Non-pigmented ciliary epithelial cell (primary cell): ENCODE data around the gene RNFT1.
A peak's percentile ranks its signal among the peaks of the same experiment; 100 is the strongest.
"Not testable (repeated sequence)": the region's sequence is repeated elsewhere in the genome, so short reads cannot be mapped to it uniquely, and the experiment has no call there.

ENCODE experiments used
- DNase-seq: peaks from one replicate; pipeline ENCODE4 v3.0.0-alpha.2; 2010; ENCODE audit warnings: low read depth

Gene RNFT1, protein sequence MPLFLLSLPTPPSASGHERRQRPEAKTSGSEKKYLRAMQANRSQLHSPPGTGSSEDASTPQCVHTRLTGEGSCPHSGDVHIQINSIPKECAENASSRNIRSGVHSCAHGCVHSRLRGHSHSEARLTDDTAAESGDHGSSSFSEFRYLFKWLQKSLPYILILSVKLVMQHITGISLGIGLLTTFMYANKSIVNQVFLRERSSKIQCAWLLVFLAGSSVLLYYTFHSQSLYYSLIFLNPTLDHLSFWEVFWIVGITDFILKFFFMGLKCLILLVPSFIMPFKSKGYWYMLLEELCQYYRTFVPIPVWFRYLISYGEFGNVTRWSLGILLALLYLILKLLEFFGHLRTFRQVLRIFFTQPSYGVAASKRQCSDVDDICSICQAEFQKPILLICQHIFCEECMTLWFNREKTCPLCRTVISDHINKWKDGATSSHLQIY

DNA sequence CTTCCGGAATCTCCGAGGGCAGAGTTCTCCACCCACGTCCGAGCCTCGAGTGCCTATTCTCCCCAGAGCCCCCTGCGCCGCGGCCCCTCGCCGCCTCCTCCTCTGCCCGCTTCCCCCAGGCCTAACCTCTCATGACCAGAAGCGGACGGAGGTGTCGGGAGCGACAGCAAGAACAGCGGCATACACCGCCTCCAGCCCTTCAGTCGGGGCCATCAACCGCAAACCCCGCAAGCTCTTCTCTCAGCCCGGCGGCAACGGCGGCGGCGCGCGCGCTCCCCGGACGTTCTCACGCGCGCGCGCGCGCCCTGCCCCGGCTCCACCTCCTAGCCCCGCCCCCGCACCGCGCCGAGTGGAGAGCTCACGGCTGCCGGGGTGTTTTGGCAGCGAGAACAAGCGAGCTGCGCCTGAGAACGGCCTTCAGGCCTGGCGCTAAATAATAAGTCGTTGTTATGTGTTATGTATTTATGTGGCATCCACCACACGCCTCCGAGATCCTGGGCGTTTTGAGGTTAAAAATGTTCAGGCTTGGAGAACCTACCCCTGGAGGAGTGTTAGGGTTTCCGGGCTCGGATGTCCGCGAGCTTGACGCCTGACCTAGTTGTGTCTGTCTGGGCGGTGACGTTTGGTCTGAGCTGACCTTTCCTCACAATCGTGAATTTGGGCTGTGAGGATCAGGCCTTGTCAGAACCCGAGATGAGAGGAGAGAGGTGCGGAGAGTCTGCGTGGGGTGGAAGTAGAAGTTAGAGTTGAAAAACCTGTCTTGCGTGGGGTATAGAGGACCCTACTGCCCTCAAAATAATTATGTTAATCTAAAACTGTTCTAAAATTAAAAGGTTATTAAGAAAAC lies at the start of gene RNFT1:
RNFT1 (minus strand) TSS at position 259 of the 847 bp plus-strand sequence; CDS start at position 182, 77 bp downstream.
- DNase-seq, result peak; percentile 30

DNA sequence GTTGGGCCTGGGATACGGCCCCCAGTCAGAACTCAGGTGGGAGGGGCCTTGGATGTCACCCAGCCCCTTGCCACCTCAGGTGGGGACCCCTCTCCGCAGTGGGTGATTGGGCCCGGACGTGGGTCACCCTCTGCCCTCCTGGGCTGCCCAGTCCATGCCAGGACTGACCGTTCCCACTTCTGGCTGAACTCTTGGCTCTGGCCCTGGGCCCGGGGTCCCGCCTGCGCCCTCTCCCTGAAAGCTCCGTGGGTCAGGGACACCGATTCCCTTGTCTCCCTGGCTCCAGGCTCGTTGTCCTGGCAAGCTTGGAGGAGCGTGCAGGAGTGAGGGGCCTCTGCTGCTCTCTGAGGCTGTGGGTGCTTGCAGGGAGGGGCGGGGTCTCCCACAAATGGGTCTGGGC lies 44.8 kb upstream of the RNFT1 start:
- not testable (repeated sequence) for DNase-seq

DNA sequence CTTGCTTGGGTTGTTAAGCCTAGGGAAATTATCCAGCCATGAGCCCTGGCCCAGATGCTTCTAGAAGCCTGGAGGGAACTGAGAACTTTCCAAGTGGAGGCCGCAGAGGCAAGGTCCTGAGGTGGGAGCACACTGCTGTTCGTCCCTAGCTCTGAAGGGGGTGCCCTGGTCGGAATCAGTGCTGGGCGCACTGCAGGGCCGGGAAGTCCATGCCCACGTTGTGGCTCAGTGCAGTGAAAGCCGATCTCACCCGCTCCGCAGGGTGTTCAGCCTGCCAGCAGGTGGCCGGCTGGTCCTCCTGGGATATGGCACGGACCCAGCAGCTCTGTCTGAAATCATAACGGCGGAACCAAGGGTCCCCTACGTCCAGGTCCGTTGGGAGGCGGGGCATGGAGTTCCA lies 43.8 kb upstream of the RNFT1 start:
- not testable (repeated sequence) for DNase-seq

DNA sequence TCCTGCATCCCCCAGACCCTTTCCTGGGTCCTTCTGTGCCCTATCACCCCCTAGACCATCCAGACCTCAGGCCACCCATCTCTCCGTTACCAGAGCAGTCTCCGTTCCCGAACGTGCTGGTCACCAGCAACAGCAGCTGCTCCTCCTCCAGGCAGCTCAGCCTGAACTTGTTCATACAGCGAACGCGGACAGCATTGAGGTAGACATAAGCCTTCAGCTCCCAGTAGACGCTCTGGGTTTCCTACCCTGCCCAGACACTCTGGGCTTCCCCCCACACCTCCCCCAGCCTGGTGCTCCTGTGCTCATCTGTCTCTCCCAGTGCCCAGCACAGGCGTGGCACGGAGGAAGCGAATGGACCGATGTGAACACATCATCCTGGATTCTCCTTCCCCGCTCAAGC lies 41.6 kb upstream of the RNFT1 start:
- DNase-seq, result no peak

DNA sequence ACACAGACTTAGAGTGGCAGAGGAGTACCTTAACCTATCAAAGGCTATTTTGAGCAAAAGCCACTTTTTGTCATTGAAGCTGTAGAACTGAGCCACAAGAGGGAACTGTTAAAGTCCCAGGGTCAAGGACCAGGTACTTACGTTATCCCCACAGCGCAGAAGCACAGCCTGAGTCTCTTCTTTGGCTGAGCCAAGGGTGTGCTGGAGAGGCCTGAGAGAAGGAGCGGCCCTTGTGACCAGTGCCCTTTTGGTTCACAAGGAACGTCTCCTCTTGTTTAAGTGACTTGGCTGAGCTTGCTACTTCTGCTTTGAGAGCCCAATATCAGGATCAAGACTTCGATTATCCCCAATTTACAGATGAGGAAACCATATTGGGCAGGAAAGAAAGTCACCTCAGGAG lies 40.0 kb upstream of the RNFT1 start:
- not testable (repeated sequence) for DNase-seq

DNA sequence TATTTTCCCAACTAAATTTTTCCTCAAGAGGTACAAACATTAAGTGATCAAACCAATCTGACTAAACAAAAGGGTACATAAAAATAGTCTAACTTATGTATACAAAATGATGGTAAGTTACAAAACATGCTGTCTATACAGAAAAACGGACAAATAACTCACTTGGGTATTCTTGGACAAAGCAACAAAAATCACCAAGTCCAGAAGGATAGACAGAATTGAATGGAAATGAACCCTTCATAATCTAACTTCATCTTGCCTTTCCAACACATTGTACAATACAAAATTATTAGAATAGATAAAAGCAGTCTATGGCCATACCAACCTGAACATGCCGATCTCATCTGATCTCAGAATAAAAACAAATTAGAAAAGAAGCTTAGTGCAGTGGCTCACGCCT lies 37.9 kb upstream of the RNFT1 start:
- DNase-seq, result not testable (repeated sequence)

DNA sequence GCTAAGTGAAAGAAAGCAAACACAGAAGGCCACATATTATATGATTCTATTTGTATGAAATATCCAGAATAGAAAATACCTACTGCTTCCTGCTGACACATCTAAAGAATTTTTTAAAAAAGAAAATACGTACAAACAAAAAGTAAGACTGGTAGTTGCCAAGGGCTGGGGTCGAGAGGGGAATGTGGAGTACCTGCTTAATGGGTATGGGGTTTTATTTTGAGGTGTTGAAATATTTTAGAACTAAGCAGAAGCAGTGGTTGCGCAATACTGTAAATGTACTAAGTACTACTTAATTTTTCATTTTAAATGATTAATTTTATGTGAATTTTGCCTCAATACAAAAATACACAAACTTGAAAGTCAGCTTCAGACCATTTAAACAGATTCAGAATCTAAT lies 32.1 kb upstream of the RNFT1 start:
- DNase-seq, result not testable (repeated sequence)

DNA sequence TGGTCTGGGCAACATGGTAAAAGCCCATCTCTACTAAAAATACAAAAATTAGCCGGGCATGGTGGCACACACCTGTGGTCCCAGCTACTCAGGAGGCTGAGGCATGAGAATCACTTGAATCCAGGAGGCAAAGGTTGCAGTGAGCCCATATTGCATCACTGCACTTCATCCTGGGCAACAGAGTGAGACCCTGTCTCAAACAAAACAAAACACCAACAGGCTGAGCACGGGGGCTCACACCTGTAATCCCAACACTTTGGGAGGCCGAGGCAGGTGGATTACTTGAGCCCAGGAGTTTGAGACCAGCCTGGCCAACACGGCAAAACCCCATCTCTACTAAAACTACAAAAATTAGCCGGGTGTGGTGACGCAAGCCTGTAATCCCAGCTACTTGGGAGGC lies 10.6 kb upstream of the RNFT1 start:
- not testable (repeated sequence) for DNase-seq

DNA sequence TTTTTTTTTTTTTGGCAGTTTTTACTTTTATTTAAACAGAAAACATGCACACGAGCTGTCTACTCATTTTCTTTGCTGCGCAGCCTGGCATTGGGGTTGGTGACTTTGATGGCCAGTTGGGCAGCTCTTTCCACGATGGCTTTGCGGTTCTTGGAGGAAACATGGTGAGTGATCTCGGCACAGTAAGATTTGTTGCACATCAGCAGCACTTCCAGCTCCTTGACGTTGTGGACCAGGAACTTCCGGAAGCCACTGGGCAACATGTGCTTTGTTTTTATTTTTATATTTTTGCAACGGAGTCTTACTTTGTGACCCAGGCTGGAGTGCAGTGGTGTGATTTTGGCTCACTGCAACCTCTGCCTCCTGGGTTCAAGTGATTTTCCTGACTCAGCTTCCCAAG lies 8.9 kb upstream of the RNFT1 start:
- not testable (repeated sequence) for DNase-seq

DNA sequence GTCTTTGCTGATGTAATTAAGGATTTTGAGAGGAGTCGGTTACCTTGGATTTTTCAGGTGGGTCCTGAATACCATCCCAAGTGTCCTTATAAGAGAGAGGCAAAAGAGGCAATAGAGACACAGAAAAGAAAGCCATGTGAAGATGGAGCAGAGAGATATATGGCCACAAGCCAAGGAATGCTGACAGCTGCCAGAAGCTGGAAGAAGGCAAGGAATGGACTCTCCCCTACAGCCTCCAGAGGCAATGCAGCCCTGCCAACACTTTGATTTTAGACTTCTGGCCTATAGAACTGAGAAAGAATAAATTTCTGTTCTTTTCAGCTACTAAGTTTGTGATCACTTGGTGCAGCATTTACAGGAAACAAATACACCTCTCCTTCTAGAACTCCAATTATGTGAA lies 8.2 kb upstream of the RNFT1 start:
- DNase-seq, result no peak

DNA sequence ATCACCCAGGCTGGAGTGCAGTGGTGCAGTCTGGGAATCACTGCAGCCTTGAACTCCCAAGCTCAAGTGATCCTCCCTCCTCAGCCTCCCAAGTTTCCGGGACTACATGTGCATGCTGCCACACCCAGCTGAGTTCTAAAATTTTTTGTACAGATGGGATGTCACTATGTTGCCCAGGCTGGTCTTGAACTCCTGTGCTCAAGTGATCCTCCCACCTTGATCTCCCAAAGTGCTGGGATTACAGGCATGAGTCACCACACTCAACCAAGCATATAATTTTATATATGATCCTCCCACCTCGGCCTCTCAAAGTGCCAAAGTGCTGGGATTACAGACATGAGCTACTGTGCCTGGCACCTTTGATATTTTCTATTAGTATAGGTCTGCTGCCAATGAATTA lies 7.2 kb upstream of the RNFT1 start:
- not testable (repeated sequence) for DNase-seq

DNA sequence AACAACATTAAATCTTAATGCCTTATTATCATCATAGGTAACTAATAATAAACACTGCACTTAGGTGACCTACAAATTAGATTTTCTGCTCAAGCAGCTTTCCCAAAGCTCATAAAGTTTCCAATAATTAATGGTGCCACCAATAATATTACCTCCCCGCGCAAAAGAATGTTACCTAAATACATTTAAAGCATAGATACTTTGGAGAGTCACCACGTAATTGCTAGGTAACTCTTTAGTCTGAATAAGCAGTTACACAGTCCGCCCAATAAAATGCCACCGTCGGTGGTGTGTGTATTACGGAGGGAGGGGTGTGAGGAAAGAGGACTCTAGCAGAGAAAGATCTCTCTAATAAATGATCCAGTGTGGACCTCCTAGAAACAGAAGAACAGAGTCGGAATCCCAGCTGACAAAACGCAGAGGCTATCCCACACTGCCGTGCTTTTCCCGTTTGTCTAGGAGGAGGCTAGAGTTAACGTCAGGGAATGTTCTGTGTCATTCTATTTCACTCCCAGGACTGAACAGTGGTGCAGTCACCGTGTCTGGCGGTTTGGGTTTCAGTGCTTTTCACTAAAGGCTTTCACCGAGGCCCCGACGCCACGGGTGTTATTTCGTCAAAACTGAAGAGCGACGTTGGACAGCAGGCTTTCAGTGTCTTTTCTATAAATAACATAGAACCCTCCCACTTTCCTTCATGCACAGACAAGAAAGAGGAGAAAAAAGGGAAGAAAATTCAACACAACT lies 630 bp downstream of the RNFT1 start:
- peak; percentile 19 for DNase-seq

DNA sequence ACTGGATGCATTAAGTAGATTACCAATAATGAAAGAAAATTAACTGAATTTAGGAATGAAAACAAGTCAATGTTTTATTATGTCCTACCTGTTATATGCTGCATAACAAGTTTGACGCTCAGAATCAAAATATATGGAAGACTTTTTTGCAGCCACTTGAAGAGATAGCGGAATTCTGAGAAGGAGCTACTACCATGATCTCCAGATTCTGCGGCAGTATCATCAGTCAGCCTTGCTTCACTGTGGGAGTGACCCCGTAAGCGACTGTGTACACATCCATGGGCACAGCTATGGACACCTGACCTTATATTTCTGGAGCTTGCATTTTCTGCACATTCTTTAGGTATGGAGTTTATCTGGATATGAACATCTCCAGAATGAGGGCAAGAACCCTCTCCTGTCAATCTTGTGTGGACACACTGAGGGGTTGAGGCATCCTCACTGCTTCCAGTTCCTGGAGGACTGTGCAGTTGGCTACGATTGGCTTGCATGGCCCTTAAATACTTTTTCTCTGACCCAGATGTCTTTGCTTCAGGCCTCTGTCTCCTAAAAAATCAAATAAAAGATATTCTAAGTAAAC lies 1.7 kb downstream of the RNFT1 start:
- DNase-seq, result no peak

DNA sequence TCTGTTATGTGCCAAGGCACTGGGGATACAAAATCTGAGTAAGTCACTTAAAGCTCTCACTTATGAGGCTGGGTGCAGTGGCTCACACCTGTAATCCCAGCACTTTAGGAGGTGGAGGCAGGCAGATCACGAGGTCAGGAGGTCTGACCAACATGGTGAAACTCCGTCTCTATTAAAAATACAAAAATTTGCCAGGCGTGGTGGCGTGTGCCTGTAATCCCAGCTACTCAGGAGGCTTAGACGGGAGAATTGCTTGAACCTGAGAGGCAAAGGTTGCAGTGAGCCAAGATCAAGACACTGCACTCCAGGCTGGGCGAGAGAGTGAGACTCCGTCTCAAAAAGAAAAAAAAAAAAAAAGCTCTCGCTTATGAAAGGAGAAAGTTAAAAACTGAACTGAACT lies 5.0 kb downstream of the RNFT1 start:
- DNase-seq, result not testable (repeated sequence)

DNA sequence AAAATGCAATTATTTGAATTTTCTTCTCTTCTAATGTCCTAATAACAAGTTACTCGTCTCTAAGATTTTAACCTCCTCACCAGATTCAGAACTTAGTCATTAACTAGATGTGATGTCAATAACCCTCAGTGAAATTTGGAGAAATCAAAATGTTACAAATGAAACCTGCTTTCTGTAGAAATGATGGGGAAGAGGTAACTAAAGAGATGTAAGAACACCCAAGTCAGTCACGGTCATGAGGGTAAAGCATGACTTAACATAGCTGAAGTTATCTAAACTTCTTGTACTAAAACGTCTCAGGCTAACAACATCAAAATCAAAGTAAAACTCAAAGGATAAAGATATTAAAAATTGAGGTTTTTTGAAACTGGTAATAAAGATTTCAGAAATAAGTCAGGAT lies 9.7 kb downstream of the RNFT1 start:
- DNase-seq, result no peak

DNA sequence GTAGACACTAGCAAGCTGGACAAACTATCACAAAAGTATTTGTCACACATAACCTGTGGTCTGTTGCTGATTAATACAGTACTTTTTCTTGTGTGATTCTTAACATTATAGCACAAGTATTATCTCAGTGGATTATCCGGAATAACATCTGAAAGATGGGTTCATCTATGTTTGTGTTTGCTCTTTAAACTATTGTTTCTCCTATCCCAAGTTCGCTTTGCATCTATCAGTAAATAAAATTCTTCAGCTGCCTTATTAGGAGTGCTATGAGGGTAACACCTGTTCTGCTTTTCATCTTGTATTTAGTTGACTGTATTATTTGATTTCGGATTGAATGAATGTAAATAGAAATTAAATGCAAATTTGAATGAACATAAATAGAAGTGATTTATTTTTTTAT lies 14.5 kb downstream of the RNFT1 start:
- DNase-seq, result no peak

DNA sequence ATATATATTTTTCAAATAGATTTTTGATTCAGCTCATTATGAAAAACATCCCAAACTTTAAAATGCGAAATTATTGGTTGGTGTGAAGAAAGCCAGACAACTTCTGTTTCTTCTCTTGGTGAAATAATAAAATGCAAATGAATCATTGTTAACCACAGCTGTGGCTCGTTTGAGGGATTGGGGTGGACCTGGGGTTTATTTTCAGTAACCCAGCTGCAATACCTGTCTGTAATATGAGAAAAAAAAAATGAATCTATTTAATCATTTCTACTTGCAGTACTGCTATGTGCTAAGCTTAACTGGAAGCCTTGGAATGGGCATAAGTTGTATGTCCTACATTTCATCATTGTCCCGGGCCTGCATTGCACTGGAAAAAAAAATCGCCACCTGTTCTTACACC lies 17.2 kb downstream of the RNFT1 start:
- not testable (repeated sequence) for DNase-seq

DNA sequence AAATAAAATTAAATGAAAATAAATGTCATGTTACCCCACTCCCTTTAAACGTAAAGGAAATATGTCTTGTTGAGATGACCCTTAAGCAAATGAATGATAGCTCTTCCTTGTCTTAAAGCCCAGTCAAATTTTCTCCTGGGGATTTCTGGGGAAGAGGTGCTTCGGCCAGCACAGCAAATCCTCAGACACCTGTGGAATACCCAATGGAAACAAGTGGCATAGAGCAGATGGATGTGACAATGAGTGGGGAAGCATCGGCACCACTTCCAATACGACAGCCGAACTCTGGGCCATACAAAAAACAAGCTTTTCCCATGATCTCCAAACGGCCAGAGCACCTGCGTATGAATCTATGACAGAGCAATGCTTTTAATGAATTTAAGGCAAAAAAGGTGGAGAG lies 18.1 kb downstream of the RNFT1 start:
- DNase-seq, result not testable (repeated sequence)

DNA sequence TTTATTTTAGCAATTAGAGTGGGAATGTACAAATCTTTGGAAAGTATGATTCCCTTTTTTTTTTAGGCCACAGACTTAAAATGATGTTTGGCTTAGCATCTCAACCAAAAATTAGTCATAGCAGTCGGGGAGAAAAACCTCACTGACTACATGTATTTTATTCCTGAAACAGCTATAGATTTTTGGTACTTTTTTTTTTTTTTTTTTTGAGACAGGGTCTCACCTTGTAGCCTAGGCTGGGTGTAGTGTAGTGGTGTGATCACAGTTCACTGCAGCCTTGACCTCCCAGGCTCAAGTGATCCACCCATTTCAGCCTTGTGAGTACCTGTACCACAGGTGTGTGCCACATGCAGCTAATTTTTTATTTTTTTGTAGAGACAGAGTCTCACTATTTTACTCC lies 23.4 kb downstream of the RNFT1 start:
- DNase-seq, result no peak

DNA sequence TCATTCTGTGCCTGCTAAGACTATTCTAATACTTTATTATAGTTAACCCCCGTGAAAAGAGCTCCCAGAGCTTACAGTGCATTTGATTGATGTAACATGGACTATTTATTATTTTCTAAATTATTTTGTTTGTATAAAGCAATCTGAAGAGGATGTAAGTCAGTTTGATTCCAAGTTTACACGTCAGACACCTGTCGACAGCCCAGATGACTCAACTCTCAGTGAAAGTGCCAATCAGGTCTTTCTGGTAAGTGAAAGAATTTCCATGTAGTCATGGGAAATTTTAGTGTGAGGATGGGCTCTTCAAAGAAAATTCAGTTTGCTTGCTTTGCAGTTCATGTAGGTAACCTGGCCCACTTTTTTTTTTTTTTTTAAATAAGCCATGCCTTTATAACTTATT lies 23.8 kb downstream of the RNFT1 start:
- DNase-seq, result not testable (repeated sequence)

DNA sequence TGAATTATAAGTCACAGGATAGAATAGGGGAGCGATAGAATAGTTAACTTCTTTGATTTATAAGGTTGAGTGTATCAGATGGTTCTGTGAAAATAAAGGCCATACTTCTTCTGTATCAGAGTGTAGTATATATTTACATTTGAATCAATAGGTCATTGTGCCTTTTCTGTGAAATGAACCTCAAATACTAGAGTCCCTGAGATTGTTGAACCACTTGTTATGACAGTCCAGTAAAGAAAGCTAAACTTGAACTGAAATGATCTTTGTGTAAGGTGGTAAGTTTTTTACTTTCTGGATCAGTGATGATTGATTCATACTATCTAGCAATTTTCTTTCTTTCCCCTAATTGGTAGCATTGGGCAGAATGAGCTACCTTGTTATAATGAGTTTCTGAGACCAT lies 31.2 kb downstream of the RNFT1 start:
- DNase-seq, result not testable (repeated sequence)

DNA sequence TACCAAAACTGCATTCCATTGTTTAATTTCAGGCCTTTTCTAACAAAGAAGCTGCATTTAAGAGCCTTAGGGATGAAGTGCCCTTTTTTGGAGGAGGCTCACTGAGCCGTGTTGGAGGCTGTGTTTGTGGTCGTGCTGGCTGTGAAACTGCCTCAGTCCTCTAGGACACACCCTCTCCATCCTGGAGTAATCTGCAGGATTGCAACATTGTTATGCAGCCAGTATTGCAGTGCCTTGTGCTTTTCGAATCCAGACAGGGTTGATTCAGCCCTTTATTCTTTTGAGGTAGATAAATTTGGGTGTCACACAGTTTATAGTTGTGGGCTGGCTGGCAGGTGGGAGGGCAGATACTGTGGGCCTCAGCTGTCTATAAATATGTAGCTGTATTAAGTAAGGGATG lies 33.8 kb downstream of the RNFT1 start:
- DNase-seq, result peak; percentile 2
